Mesothelial cell of epicardium (in vitro differentiated cells): ENCODE results near the gene CELF1. TPM values are rescaled to one million over a fixed set of nuclear protein-coding genes. Genes with fewer than 3 reads are reported as not detected.

Source experiments
- DNase-seq, 2 experiments: peaks; one replicate each; pipeline ENCODE4 v3.0.0; 2021; ENCODE audit warnings: low spot score in 2 of 2; ENCODE audit not compliant: unreplicated experiment in 2 of 2
- H3K27ac Mint-ChIP-seq: 2 replicates; pipeline ENCODE4 v1.8.0; 2021; ENCODE audit warnings: mixed read lengths
- H3K27me3 Mint-ChIP-seq: 2 replicates; pipeline ENCODE4 v1.8.0; 2021; ENCODE audit warnings: low read depth, mixed read lengths
- H3K36me3 Mint-ChIP-seq: 2 replicates; pipeline ENCODE4 v1.8.0; 2021; ENCODE audit warnings: mixed read lengths
- H3K4me1 Mint-ChIP-seq: 2 replicates; pipeline ENCODE4 v1.8.0; 2021; ENCODE audit warnings: mixed read lengths
- H3K4me3 Mint-ChIP-seq: 2 replicates; pipeline ENCODE4 v1.8.0; 2021; ENCODE audit warnings: mild to moderate bottlenecking, moderate library complexity, mixed read lengths
- H3K9me3 Mint-ChIP-seq: 2 replicates; pipeline ENCODE4 v1.8.0; 2021; ENCODE audit warnings: mixed read lengths
- CTCF ChIP-seq: fragments of 200-600 bp; sonication (generic); IDR thresholded peaks from one replicate; pipeline ENCODE4 v1.5.0; 2021; ENCODE audit warnings: antibody characterized with exemption; ENCODE audit not compliant: unreplicated experiment
- total RNA-seq: library from RNA; stranded (reverse); gene quantifications from 3 replicates; pipeline ENCODE4 v1.2.1, GENCODE V29; 2021

Gene CELF1
- total RNA-seq, 1 donor from 2014 or later: 123 TPM

DNA sequence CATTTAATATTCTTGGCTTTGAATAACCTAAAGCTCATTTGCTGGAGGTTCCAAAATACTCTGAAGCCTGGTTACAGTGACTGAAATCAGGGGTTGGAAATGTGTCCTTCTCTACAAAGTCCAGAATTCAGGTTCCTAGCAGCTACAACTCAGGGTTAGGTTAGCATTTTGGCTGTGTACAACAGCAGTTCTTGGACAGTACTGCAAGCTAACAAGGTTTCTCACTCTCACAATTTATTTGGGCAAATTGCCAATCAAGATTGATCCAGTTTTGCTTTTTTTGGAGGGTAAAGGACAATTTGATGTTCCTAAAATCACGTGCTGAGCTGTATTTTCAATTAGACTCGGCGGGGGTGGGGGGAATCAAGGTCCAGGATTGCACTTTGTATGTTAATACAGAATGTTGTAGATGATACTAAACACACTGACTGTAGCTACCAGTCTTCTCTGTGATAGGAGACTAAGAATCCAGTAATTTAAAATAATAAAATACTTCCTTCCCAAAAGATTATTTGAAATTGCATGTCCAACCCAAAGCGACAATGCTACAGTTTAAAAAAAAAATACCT is 54.3 kb downstream of the CELF1 start:
- H3K27me3 Mint-ChIP-seq: no peaks in the 10 kb centered on the region
- no peak overlapping the region for H3K27ac Mint-ChIP-seq
- no peak for DNase-seq
- peaks cover 13% of the 10 kb centered on the region for H3K4me1 Mint-ChIP-seq
- no peaks in the 10 kb centered on the region for H3K9me3 Mint-ChIP-seq
- no peak overlapping the region for H3K4me3 Mint-ChIP-seq
- peaks cover 4% of the 10 kb centered on the region for H3K36me3 Mint-ChIP-seq
- TF ChIP-seq CTCF: no peak

DNA sequence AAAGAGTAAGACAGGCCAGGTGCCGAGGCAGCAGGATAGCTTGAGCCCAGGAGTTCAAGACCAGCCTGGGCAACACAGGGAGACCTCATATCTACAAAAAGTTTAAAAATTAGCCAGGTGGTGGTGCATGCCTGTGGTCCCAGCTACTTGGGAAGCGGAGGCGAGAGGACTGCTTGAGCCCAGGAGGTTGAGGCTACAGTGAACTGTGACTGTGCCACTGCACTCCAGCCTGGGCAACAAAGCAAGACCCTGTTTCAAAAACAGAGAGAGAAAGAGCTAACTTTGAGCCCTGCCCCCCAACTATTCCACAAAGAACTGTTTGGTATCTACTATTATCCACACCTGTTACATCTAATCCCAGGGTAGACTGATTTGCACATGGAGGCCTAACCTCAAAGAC is 54.8 kb downstream of the CELF1 start:
- Mint-ChIP-seq H3K36me3 (peaks cover 5% of the 10 kb centered on the region), H3K27me3 (no peaks in the 10 kb centered on the region), H3K9me3 (no peaks in the 10 kb centered on the region), H3K4me3 (no peak overlapping the region), H3K4me1 (peaks cover 13% of the 10 kb centered on the region), H3K27ac (no peak overlapping the region)
- TF ChIP-seq CTCF: no peak
- no peak for DNase-seq

- Mint-ChIP-seq H3K4me3 (no peak overlapping the region), H3K36me3 (peaks cover 10% of the 10 kb centered on the region), H3K27ac (no peak overlapping the region), H3K27me3 (no peaks in the 10 kb centered on the region), H3K9me3 (no peaks in the 10 kb centered on the region), H3K4me1 (peaks cover 8% of the 10 kb centered on the region)
- DNase-seq: no peak
- no peak for TF ChIP-seq CTCF
These were observed 56.1 kb downstream of the CELF1 start for GRCh38 chr11:47496808-47497207.

DNA sequence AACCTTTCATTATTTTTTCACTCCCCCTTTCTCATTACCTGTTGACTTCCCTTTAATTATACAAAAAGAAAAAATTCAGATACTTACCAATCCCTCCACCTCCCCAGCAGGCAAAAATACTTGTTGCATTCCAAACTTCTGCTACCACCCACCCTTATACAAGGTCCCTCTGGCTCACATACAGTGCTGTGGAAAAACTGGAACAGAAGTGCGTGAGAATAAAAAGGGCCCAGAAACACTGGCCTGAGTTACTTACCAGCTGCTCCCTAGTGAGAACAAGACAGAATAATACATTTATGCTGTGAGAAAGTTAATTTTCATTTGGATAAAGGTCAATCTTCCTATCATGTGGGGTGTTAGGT is 57.1 kb downstream of the CELF1 start:
- no peaks in the 10 kb centered on the region for H3K9me3 Mint-ChIP-seq
- H3K4me3 Mint-ChIP-seq: no peak overlapping the region
- peaks cover 10% of the 10 kb centered on the region for H3K36me3 Mint-ChIP-seq
- no peak overlapping the region for H3K27ac Mint-ChIP-seq
- H3K27me3 Mint-ChIP-seq: no peaks in the 10 kb centered on the region
- H3K4me1 Mint-ChIP-seq: peaks cover 7% of the 10 kb centered on the region
- TF ChIP-seq CTCF: no peak
- no peak for DNase-seq

DNA sequence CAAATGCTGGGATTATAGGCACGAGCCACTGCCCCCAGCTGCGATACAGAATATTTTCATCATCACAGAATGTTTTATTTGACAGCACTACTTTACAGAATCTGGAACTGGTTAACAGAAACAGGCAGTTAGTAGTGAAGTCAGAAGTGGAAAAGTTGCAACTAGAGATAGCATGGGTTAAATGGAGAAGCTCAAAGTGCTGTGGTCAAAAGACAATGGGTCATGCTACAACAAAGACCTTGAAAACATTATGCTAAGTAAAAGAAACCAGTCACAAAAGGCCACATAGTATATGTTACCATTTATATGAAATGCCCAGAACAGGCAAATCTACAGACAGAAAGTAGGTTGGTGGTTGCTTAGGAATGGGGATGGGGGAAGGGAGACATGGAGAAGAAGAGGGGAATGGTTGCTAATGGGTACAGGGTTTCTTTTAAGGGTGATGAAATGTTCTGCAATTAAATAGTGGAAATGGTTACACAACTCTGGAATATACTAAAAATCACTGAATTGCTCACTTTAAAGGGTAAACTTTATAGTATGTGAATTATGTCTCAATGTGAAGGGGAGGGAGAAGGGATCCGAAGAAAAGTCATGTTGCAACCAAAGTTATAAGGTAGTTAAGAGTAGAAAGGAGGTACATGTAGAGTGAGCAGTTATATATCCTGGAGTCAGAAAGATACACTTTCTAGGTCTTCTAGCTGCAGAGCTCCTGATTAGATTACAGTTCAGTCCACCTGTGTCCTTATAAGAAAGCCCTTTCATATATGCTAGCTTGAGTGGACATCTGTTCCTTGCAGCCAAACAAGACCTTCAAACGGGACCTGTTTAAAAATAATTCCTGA is 57.7 kb downstream of the CELF1 start:
- Mint-ChIP-seq H3K27ac (no peak overlapping the region), H3K9me3 (no peaks in the 10 kb centered on the region), H3K4me1 (peaks cover 7% of the 10 kb centered on the region), H3K36me3 (peaks cover 10% of the 10 kb centered on the region), H3K27me3 (no peaks in the 10 kb centered on the region), H3K4me3 (no peak overlapping the region)
- no peak for TF ChIP-seq CTCF
- DNase-seq: no peak
